ENCODE measurements around the gene SLC6A6. TPM values are rescaled to one million over a fixed set of nuclear protein-coding genes. Genes with fewer than 3 reads are reported as not detected.

SLC6A6 gene
- total and polyA plus RNA-seq, 10 of the 15 experiments (the other 5 are each of a cell fraction or from before 2014, with no cell fraction given): 5.6 to 47.0 (median 20.2) TPM

GRCh38 chr3:14524311-14524711 lies 121.9 kb downstream of the SLC6A6 start (continued):
- TF ChIP-seq, protein P1, sequence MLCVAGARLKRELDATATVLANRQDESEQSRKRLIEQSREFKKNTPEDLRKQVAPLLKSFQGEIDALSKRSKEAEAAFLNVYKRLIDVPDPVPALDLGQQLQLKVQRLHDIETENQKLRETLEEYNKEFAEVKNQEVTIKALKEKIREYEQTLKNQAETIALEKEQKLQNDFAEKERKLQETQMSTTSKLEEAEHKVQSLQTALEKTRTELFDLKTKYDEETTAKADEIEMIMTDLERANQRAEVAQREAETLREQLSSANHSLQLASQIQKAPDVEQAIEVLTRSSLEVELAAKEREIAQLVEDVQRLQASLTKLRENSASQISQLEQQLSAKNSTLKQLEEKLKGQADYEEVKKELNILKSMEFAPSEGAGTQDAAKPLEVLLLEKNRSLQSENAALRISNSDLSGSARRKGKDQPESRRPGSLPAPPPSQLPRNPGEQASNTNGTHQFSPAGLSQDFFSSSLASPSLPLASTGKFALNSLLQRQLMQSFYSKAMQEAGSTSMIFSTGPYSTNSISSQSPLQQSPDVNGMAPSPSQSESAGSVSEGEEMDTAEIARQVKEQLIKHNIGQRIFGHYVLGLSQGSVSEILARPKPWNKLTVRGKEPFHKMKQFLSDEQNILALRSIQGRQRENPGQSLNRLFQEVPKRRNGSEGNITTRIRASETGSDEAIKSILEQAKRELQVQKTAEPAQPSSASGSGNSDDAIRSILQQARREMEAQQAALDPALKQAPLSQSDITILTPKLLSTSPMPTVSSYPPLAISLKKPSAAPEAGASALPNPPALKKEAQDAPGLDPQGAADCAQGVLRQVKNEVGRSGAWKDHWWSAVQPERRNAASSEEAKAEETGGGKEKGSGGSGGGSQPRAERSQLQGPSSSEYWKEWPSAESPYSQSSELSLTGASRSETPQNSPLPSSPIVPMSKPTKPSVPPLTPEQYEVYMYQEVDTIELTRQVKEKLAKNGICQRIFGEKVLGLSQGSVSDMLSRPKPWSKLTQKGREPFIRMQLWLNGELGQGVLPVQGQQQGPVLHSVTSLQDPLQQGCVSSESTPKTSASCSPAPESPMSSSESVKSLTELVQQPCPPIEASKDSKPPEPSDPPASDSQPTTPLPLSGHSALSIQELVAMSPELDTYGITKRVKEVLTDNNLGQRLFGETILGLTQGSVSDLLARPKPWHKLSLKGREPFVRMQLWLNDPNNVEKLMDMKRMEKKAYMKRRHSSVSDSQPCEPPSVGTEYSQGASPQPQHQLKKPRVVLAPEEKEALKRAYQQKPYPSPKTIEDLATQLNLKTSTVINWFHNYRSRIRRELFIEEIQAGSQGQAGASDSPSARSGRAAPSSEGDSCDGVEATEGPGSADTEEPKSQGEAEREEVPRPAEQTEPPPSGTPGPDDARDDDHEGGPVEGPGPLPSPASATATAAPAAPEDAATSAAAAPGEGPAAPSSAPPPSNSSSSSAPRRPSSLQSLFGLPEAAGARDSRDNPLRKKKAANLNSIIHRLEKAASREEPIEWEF (IDR thresholded peaks at IDR 0.05; ENCODE audit: insufficient replicate concordance, low read depth, low read length): no peak
- TF ChIP-seq NRF1 (conservative IDR thresholded peaks at IDR 0.05; ENCODE audit: low read depth, low read length): no peak

- ChIA-PET CTCF (interaction anchor here (1.4 kb wide), 1 partner anchor 321 kb away, joined by 4 read pairs; no protein-coding TSS in a partner anchor), SMC1A (ENCODE audit: uncharacterized antibody, unreplicated experiment) (interaction anchor here (1.4 kb wide), 1 partner anchor 16 kb away, joined by 4 read pairs; no protein-coding TSS in a partner anchor), RAD21 (ENCODE audit: unreplicated experiment) (no interaction called here), POLR2A (no interaction called here)
- Histone ChIP-seq H3K9ac (ENCODE audit: control insufficient read depth, insufficient read depth, low read length) (no peak overlapping the region), H3K79me2 (ENCODE audit: control insufficient read depth, insufficient read depth, low read length) (no peaks in the 10 kb centered on the region), H3K4me2 (ENCODE audit: control insufficient read depth, insufficient read depth) (no peak overlapping the region), H3K4me1 (ENCODE audit: control insufficient read depth, insufficient read depth, low read length) (no peaks in the 10 kb centered on the region), H3K27ac (ENCODE audit: control insufficient read depth, insufficient read depth) (no peak overlapping the region), H4K20me1 (ENCODE audit: control insufficient read depth, insufficient read depth) (no peaks in the 10 kb centered on the region), H3K36me3 (ENCODE audit: control insufficient read depth in 2 of 2, insufficient read depth in 2 of 2, low read length in 1 of 2) (no peaks in the 10 kb centered on the region), H3K27me3 (replicated peaks in 1 of 2; ENCODE audit: control insufficient read depth in 2 of 2, insufficient read depth in 2 of 2, low read length in 1 of 2) (peaks cover 0 to 2% of the 10 kb centered on the region in 2 experiments; a peak in 3 of 4 replicates), H3K9me3 (replicated peaks; ENCODE audit: control insufficient read depth, insufficient read depth, low read length) (no peaks in the 10 kb centered on the region), H3K4me3 (no peak overlapping the region), H2AFZ (ENCODE audit: control insufficient read depth, low read depth, low read length) (no peak overlapping the region)
- ATAC-seq (no peak), DNase-seq (ENCODE audit: low read depth, low spot score) (no peak), FAIRE-seq (no peak)
- 13% methylated on average over 9 of the region's 9 CpGs for WGBS (ENCODE audit: insufficient coverage, insufficient replicate concordance, low lambda C conversion rate, missing lambda C conversion rate)
- no TSS peak for BruUV-seq (replicated peaks)
- intact Hi-C loops (cut with micrococcal nuclease; ENCODE audit: unreplicated experiment) (no loop called here), in situ Hi-C loops (cut with MboI) (no loop called here)
- no peak for TF ChIP-seq JUNB (IDR thresholded peaks at IDR 0.05)
- no peak for TF ChIP-seq MEF2A (IDR thresholded peaks at IDR 0.05; ENCODE audit: insufficient read depth, low read depth, low read length)
- TF ChIP-seq ETV6 (conservative IDR thresholded peaks at IDR 0.05 in 1 of 2, IDR thresholded peaks at IDR 0.05 in 1 of 2; ENCODE audit: borderline replicate concordance in 1 of 2, low read depth in 1 of 2): no peak
- no peak for TF ChIP-seq RAD51 (IDR thresholded peaks at IDR 0.05)
- TF ChIP-seq CHD4 (IDR thresholded peaks at IDR 0.05): no peak
- TF ChIP-seq ZZZ3 (IDR thresholded peaks at IDR 0.05; ENCODE audit: control insufficient read depth, insufficient read length, low read depth): no peak
- TF ChIP-seq PML (IDR thresholded peaks at IDR 0.05; ENCODE audit: low read length): no peak
- no peak for TF ChIP-seq NRF1 (conservative IDR thresholded peaks at IDR 0.05; ENCODE audit: low read depth, low read length)
- TF ChIP-seq USF2 (IDR thresholded peaks at IDR 0.05; ENCODE audit: borderline replicate concordance, low read depth, low read length): no peak
- TF ChIP-seq ATF3 (IDR thresholded peaks at IDR 0.05; ENCODE audit: borderline replicate concordance, extremely low read depth, low read depth, low read length): no peak
Observed at GRCh38 chr3:14524920-14525660, 122.7 kb downstream of the SLC6A6 start.

Measured in GM12878 (cell line).